GM23248 (cell line): ENCODE data around the gene CTNNA3. TPM values are rescaled to one million over a fixed set of nuclear protein-coding genes. Genes with fewer than 3 reads are reported as not detected.

Experiments
- DNase-seq: peaks from one replicate; pipeline ENCODE4 v3.0.0-alpha.2; 2015
- H2AFZ ChIP-seq: fragments of 200-600 bp; sonication (generic); 2 replicates; pipeline ENCODE4 v1.6.1; 2016; ENCODE audit warnings: antibody characterized with exemption
- H3F3A ChIP-seq: fragments of 200-600 bp; sonication (generic); 2 replicates; pipeline ENCODE4 v1.6.1; 2016; ENCODE audit warnings: mild to moderate bottlenecking, antibody characterized with exemption, mixed run types; ENCODE audit not compliant: insufficient read depth
- H3K27ac ChIP-seq: fragments of 200-600 bp; sonication (generic); 2 replicates; pipeline ENCODE4 v1.5.1; 2016; ENCODE audit warnings: mild to moderate bottlenecking
- H3K27me3 ChIP-seq: fragments of 200-600 bp; sonication (generic); replicated peaks from 2 replicates; pipeline ENCODE4 v1.6.1; 2016; ENCODE audit warnings: mild to moderate bottlenecking; ENCODE audit not compliant: insufficient read depth
- H3K36me3 ChIP-seq: fragments of 200-600 bp; sonication (generic); 2 replicates; pipeline ENCODE4 v1.6.1; 2016; ENCODE audit warnings: low read depth, mild to moderate bottlenecking
- H3K4me1 ChIP-seq: fragments of 200-600 bp; sonication (generic); 2 replicates; pipeline ENCODE4 v1.6.1; 2016; ENCODE audit warnings: mild to moderate bottlenecking; ENCODE audit not compliant: insufficient read depth
- H3K4me2 ChIP-seq: fragments of 200-600 bp; sonication (generic); one replicate; pipeline ENCODE4 v1.6.1; 2016; ENCODE audit warnings: mild to moderate bottlenecking; ENCODE audit not compliant: unreplicated experiment
- H3K4me3 ChIP-seq: fragments of 200-600 bp; sonication (generic); 2 replicates; pipeline ENCODE4 v1.5.1; 2016; ENCODE audit warnings: mild to moderate bottlenecking
- H3K79me2 ChIP-seq: fragments of 200-600 bp; sonication (generic); 2 replicates; pipeline ENCODE4 v1.6.1; 2016; ENCODE audit warnings: mild to moderate bottlenecking; ENCODE audit not compliant: insufficient read depth
- H3K9ac ChIP-seq: fragments of 200-600 bp; sonication (generic); 2 replicates; pipeline ENCODE4 v1.6.1; 2016; ENCODE audit warnings: mild to moderate bottlenecking
- H3K9me2 ChIP-seq: fragments of 200-600 bp; sonication (generic); 2 replicates; pipeline ENCODE4 v1.6.1; 2016; ENCODE audit warnings: mixed run types, mild to moderate bottlenecking, moderate library complexity; ENCODE audit not compliant: insufficient read depth
- H3K9me3 ChIP-seq: fragments of 200-600 bp; sonication (generic); one replicate; pipeline ENCODE4 v1.6.1; 2017; ENCODE audit warnings: low read depth
- H4K20me1 ChIP-seq: fragments of 200-600 bp; sonication (generic); 2 replicates; pipeline ENCODE4 v1.6.0; 2016; ENCODE audit not compliant: insufficient read depth
- EZH2 ChIP-seq: fragments of 200-600 bp; sonication (generic); IDR thresholded peaks from 2 replicates; pipeline ENCODE4 v1.6.1; 2018; ENCODE audit warnings: antibody characterized with exemption, mild to moderate bottlenecking; ENCODE audit not compliant: insufficient read depth, poor library complexity, severe bottlenecking
- EZH2phosphoT487 ChIP-seq: fragments of 200-600 bp; sonication (generic); IDR thresholded peaks from 2 replicates; pipeline ENCODE4 v1.6.1; 2018; ENCODE audit warnings: antibody characterized with exemption, moderate library complexity, mild to moderate bottlenecking, low read depth; ENCODE audit not compliant: insufficient read depth
- WGBS, 2 experiments: methylation state at CpG; one replicate each; pipeline ENCODE4 v1.1.6; 2015 to 2017; ENCODE audit warnings: low lambda C conversion rate in 2 of 2, low coverage in 1 of 2; ENCODE audit errors: missing lambda C conversion rate in 2 of 2; 5-methylcytosine and 5-hydroxymethylcytosine counted together
- in situ Hi-C: fragments of 300-500 bp; cut with MboI; formaldehyde crosslinking; loops from 2 replicates; pipeline ENCODE4 v1.15.0; 2020
- polyA plus RNA-seq: library from polyadenylated mRNA; unstranded; fragments of >200 nt; fragmentation: Nextera tagmentation; extraction: Ambion mirVana; gene quantifications from 2 replicates; pipeline ENCODE4 v1.2.1, GENCODE V29; 2016
- total RNA-seq: library from RNA; depleted of rRNA; stranded (reverse); fragments of >200 nt; shearing (Covaris generic); gene quantifications from 2 replicates; pipeline ENCODE4 v1.2.3, GENCODE V29; 2014

The CTNNA3 gene
- total and polyA plus RNA-seq, 2 experiments from 2014 or later, result not detected

DNA sequence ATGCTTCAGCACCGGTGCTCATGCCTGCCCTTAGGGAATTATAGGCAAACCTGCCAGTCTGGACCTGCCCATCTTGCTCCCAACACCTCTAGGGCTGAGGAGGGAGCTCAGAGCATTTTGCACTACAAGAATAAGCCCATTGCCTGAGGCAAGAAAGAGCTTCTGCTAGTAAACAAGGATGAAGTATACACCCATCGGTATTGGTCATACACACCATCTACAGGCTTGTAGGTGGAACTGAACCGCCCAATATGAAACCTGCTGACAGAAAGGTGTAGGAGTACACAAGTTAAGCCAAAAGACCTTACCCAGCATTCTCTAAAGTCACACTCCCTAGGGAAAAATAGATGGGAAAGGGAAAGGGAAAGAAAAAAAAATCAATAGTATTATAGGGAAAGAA is 1727.1 kb downstream of the CTNNA3 start:
- H3K79me2 ChIP-seq, result no peaks in the 10 kb centered on the region
- no peaks in the 10 kb centered on the region for H3K27me3 ChIP-seq
- no peaks in the 10 kb centered on the region for H3K36me3 ChIP-seq
- H3K4me3 ChIP-seq, result no peak overlapping the region
- H4K20me1 ChIP-seq, result no peaks in the 10 kb centered on the region
- no peak overlapping the region for H3K4me2 ChIP-seq
- no peak overlapping the region for H3K27ac ChIP-seq
- no peaks in the 10 kb centered on the region for H3K9me3 ChIP-seq
- H2AFZ ChIP-seq, result no peak overlapping the region
- H3K9ac ChIP-seq, result no peak overlapping the region
- in situ Hi-C loops, result no loop called here
- DNase-seq, result no peak
- TF ChIP-seq EZH2phosphoT487, result no peak
- no peak for TF ChIP-seq EZH2
- WGBS, 2 experiments, result 21 to 30% methylated on average over 3 of the region's 3 CpGs
- H3K4me1 ChIP-seq, result no peaks in the 10 kb centered on the region
- no peaks in the 10 kb centered on the region for H3K9me2 ChIP-seq
- H3F3A ChIP-seq, result no peaks in the 10 kb centered on the region

GRCh38 chr10:65968437-65968836 is 1727.6 kb downstream of the CTNNA3 start:
- Histone ChIP-seq H3K36me3 (no peaks in the 10 kb centered on the region), H3K27me3 (no peaks in the 10 kb centered on the region), H2AFZ (no peak overlapping the region), H3K9me3 (no peaks in the 10 kb centered on the region), H4K20me1 (no peaks in the 10 kb centered on the region), H3K4me1 (no peaks in the 10 kb centered on the region), H3K79me2 (no peaks in the 10 kb centered on the region), H3K9ac (no peak overlapping the region), H3K9me2 (no peaks in the 10 kb centered on the region), H3K4me2 (no peak overlapping the region), H3K4me3 (no peak overlapping the region), H3F3A (no peaks in the 10 kb centered on the region), H3K27ac (no peak overlapping the region)
- WGBS, 2 experiments, result 7% methylated on average over 1 of the region's 1 CpG
- TF ChIP-seq EZH2 (no peak), EZH2phosphoT487 (no peak)
- no peak for DNase-seq
- in situ Hi-C loops, result no loop called here

- Histone ChIP-seq H3K36me3 (no peaks in the 10 kb centered on the region), H3K27ac (no peak overlapping the region), H3K9me3 (no peaks in the 10 kb centered on the region), H3F3A (no peaks in the 10 kb centered on the region), H4K20me1 (no peaks in the 10 kb centered on the region), H3K9me2 (no peaks in the 10 kb centered on the region), H3K4me1 (no peaks in the 10 kb centered on the region), H2AFZ (no peak overlapping the region), H3K79me2 (no peaks in the 10 kb centered on the region), H3K4me2 (no peak overlapping the region), H3K4me3 (no peak overlapping the region), H3K9ac (no peak overlapping the region), H3K27me3 (no peaks in the 10 kb centered on the region)
- no peak for DNase-seq
- no peak for TF ChIP-seq EZH2phosphoT487
- no peak for TF ChIP-seq EZH2
- WGBS, 2 experiments, result 0 to 8% methylated on average over 1 of the region's 1 CpG
- in situ Hi-C loops, result no loop called here
These were observed 1731.8 kb downstream of the CTNNA3 start for GRCh38 chr10:65964205-65964604.

DNA sequence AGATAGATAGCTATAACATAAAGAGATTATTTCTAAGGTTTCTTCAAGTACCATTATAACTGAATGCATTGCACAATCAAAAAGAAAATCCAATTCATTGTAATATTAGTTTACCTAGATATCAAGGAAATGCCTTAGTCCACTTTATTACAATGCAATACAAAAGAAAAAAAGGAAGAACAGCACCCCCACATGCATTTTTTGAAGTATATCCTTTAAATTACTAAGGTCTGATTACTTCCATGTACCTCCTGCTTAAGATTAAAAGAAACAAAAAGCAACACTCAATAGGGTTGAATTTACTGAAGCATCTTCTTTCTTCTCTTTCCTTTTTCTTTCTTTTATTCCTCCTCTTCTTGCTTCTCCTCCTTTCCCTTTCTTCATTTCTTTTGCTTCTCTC is 1743.9 kb downstream of the CTNNA3 start:
- H3K4me2 ChIP-seq, result no peak overlapping the region
- H3K79me2 ChIP-seq, result no peaks in the 10 kb centered on the region
- H3K36me3 ChIP-seq, result no peaks in the 10 kb centered on the region
- no peaks in the 10 kb centered on the region for H3K9me3 ChIP-seq
- H3F3A ChIP-seq, result no peaks in the 10 kb centered on the region
- H3K27ac ChIP-seq, result no peak overlapping the region
- H3K27me3 ChIP-seq, result no peaks in the 10 kb centered on the region
- H3K9me2 ChIP-seq, result no peaks in the 10 kb centered on the region
- no peaks in the 10 kb centered on the region for H4K20me1 ChIP-seq
- H3K9ac ChIP-seq, result no peak overlapping the region
- H3K4me1 ChIP-seq, result no peaks in the 10 kb centered on the region
- no peak overlapping the region for H2AFZ ChIP-seq
- in situ Hi-C loops, result no loop called here
- no peak for TF ChIP-seq EZH2
- TF ChIP-seq EZH2phosphoT487, result no peak
- no peak for DNase-seq
- H3K4me3 ChIP-seq, result no peak overlapping the region

DNA sequence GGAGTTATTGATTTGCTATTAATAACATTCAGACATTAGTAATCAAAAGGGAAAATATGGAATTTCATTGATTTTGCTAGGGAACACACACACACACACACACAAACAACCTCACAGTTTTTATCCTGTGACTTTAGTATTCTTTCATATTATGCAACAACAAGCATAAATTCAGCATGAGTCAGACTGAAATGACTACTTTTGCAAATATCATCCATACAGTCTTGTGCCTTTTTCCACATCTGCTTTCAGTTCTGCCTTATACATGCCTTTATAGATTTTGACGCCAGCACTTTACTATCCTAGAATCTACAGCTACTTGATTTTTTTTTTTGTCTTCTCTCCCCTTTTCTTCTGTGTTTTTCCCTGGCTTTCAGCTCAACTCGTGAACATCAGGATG is 1745.9 kb downstream of the CTNNA3 start:
- no peaks in the 10 kb centered on the region for H4K20me1 ChIP-seq
- H3K27ac ChIP-seq, result no peak overlapping the region
- no peaks in the 10 kb centered on the region for H3K79me2 ChIP-seq
- H3K4me2 ChIP-seq, result no peak overlapping the region
- H3K9ac ChIP-seq, result no peak overlapping the region
- no peak overlapping the region for H2AFZ ChIP-seq
- H3K4me1 ChIP-seq, result no peaks in the 10 kb centered on the region
- in situ Hi-C loops, result no loop called here
- H3K9me2 ChIP-seq, result no peaks in the 10 kb centered on the region
- no peaks in the 10 kb centered on the region for H3K27me3 ChIP-seq
- TF ChIP-seq EZH2, result no peak
- no peak for TF ChIP-seq EZH2phosphoT487
- no peaks in the 10 kb centered on the region for H3K9me3 ChIP-seq
- H3F3A ChIP-seq, result no peaks in the 10 kb centered on the region
- H3K4me3 ChIP-seq, result no peak overlapping the region
- WGBS, 2 experiments, result 7 to 26% methylated on average over 2 of the region's 2 CpGs
- no peak for DNase-seq
- no peaks in the 10 kb centered on the region for H3K36me3 ChIP-seq
